ENCODE measurements around the gene PACS1.
A peak's percentile ranks its signal among the peaks of the same experiment; 100 is the strongest.

PACS1 gene

GRCh38 chr11:66039765-66040164 lies 30.3 kb upstream of the PACS1 start:
- Histone ChIP-seq H3K4me1 (ENCODE audit: control insufficient read depth, insufficient read depth, low read length) (no peaks in the 10 kb centered on the region), H3K27ac (ENCODE audit: low read length) (no peak overlapping the region), H3K9me3 (ENCODE audit: control insufficient read depth in 2 of 2, low read length in 2 of 2) (no peaks in the 10 kb centered on the region), H3K27me3 (ENCODE audit: control insufficient read depth in 1 of 2, insufficient read depth in 2 of 2, low read length in 2 of 2) (no peaks in the 10 kb centered on the region), H3K4me3 (ENCODE audit: low read length in 2 of 2) (no peak overlapping the region), H3K9ac (ENCODE audit: low read length in 2 of 2) (no peak overlapping the region), H3K36me3 (ENCODE audit: control insufficient read depth in 2 of 2, insufficient read depth in 2 of 2, low read length in 2 of 2) (no peaks in the 10 kb centered on the region)

GRCh38 chr11:66042227-66042995 lies 27.7 kb upstream of the PACS1 start:
- no peaks in the 10 kb centered on the region for H3K9me3 ChIP-seq (ENCODE audit: control insufficient read depth in 2 of 2, low read length in 2 of 2)
- H3K4me3 ChIP-seq (ENCODE audit: low read length in 2 of 2), result no peak overlapping the region
- peaks cover 6% of the 10 kb centered on the region for H3K4me1 ChIP-seq (ENCODE audit: control insufficient read depth, insufficient read depth, low read length)

GRCh38 chr11:66042996-66043906 lies 26.8 kb upstream of the PACS1 start:
- H3K36me3 ChIP-seq (ENCODE audit: control insufficient read depth in 2 of 2, insufficient read depth in 2 of 2, low read length in 2 of 2), result no peaks in the 10 kb centered on the region
- no peak overlapping the region for H3K9ac ChIP-seq (ENCODE audit: low read length in 2 of 2)
- peaks cover 3 to 17% of the 10 kb centered on the region in 2 donors for H3K27me3 ChIP-seq (ENCODE audit: control insufficient read depth in 1 of 2, insufficient read depth in 2 of 2, low read length in 2 of 2)
- no peak overlapping the region for H3K4me3 ChIP-seq (ENCODE audit: low read length in 2 of 2)
- peaks cover 6% of the 10 kb centered on the region for H3K4me1 ChIP-seq (ENCODE audit: control insufficient read depth, insufficient read depth, low read length)
- no peaks in the 10 kb centered on the region for H3K9me3 ChIP-seq (ENCODE audit: control insufficient read depth in 2 of 2, low read length in 2 of 2)
- H3K27ac ChIP-seq (ENCODE audit: low read length), result no peak overlapping the region

More at GRCh38 chr11:66042227-66042995, 27.7 kb upstream of the PACS1 start:
- peaks cover 3 to 8% of the 10 kb centered on the region in 2 donors for H3K27me3 ChIP-seq (ENCODE audit: control insufficient read depth in 1 of 2, insufficient read depth in 2 of 2, low read length in 2 of 2)
- no peak overlapping the region for H3K27ac ChIP-seq (ENCODE audit: low read length)
- H3K36me3 ChIP-seq (ENCODE audit: control insufficient read depth in 2 of 2, insufficient read depth in 2 of 2, low read length in 2 of 2), result no peaks in the 10 kb centered on the region
- H3K9ac ChIP-seq (ENCODE audit: low read length in 2 of 2), result no peak overlapping the region

DNA sequence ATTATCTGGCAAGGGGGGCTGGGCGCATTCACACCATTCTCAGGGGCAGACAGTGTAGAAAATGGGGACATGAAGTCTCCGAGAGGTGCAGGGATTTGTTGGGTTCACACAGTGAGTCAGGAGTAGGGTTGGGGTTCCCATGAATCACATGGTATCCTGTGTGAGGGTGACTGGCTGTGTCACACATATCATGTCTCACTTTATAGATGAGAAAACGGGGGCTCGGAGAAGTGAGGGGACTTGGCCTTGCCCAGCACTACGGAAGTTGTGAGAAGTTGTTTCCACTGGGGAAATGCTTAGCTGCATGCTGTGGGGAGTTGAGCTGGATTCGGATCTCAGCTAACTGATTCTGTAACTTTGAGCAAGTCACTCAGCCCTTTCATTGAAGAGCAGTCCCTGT lies 25.3 kb upstream of the PACS1 start:
- no peak overlapping the region for H3K9ac ChIP-seq (ENCODE audit: low read length in 2 of 2)
- H3K27me3 ChIP-seq (ENCODE audit: control insufficient read depth in 1 of 2, insufficient read depth in 2 of 2, low read length in 2 of 2), result peaks cover 6 to 23% of the 10 kb centered on the region in 2 donors
- no peaks in the 10 kb centered on the region for H3K36me3 ChIP-seq (ENCODE audit: control insufficient read depth in 2 of 2, insufficient read depth in 2 of 2, low read length in 2 of 2)
- no peaks in the 10 kb centered on the region for H3K9me3 ChIP-seq (ENCODE audit: control insufficient read depth in 2 of 2, low read length in 2 of 2)
- H3K4me1 ChIP-seq (ENCODE audit: control insufficient read depth, insufficient read depth, low read length), result peaks cover 8% of the 10 kb centered on the region
- H3K27ac ChIP-seq (ENCODE audit: low read length), result no peak overlapping the region
- no peak overlapping the region for H3K4me3 ChIP-seq (ENCODE audit: low read length in 2 of 2)

DNA sequence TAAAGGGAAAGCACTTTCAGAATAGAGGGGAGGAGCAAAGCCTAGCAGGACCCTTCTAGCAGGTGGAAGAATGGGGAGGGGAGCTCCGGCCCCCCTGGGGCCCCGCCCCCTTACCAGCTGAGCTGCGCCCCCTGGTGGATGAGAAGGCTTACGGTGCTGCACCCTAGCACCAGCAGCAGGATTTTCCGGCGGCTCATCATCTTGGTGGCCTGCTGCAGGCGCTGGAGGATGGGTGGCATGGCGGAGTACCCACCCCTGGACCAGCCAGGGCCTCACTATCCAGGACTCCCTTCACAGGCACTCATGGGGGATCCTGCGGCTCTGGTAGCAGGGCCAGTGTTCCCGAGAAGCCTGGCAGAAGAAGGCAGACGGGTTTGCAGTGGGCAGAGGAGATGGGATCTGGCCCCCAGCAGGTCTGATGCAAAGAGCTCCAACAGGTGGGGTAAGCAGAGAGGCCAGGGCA lies 24.9 kb upstream of the PACS1 start:
- no peaks in the 10 kb centered on the region for H3K36me3 ChIP-seq (ENCODE audit: control insufficient read depth in 2 of 2, insufficient read depth in 2 of 2, low read length in 2 of 2)
- H3K27me3 ChIP-seq (ENCODE audit: control insufficient read depth in 1 of 2, insufficient read depth in 2 of 2, low read length in 2 of 2), result peaks cover 6 to 23% of the 10 kb centered on the region in 2 donors
- H3K4me3 ChIP-seq (ENCODE audit: low read length in 2 of 2), result no peak overlapping the region
- peaks cover 8% of the 10 kb centered on the region for H3K4me1 ChIP-seq (ENCODE audit: control insufficient read depth, insufficient read depth, low read length)
- no peak overlapping the region for H3K27ac ChIP-seq (ENCODE audit: low read length)
- no peak overlapping the region for H3K9ac ChIP-seq (ENCODE audit: low read length in 2 of 2)
- no peaks in the 10 kb centered on the region for H3K9me3 ChIP-seq (ENCODE audit: control insufficient read depth in 2 of 2, low read length in 2 of 2)

DNA sequence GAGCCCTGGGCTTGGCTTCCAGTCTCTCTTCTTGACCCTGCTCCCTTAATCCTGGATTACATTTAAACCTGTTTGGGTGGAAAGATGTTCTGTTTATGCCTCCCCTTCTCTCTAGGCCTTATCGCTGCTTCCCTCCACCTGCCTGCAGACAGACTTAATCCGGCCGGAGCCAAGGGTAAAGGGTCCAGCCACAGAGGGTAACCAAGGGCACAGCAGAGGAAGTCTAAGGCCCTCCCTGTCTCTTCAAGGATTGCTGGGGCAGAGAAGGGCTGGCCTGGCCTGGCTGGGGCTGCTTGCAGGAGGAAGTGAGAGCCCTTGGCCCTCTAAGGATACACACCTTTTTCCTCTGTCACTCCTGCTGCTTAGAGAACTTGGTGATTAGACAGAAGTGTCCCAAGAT lies 23.2 kb upstream of the PACS1 start:
- Histone ChIP-seq H3K27me3 (ENCODE audit: control insufficient read depth in 1 of 2, insufficient read depth in 2 of 2, low read length in 2 of 2) (peaks cover 6 to 23% of the 10 kb centered on the region in 2 donors), H3K9me3 (ENCODE audit: control insufficient read depth in 2 of 2, low read length in 2 of 2) (no peaks in the 10 kb centered on the region), H3K27ac (ENCODE audit: low read length) (no peak overlapping the region), H3K4me1 (ENCODE audit: control insufficient read depth, insufficient read depth, low read length) (peaks cover 17% of the 10 kb centered on the region), H3K36me3 (ENCODE audit: control insufficient read depth in 2 of 2, insufficient read depth in 2 of 2, low read length in 2 of 2) (no peaks in the 10 kb centered on the region), H3K4me3 (ENCODE audit: low read length in 2 of 2) (no peak overlapping the region), H3K9ac (ENCODE audit: low read length in 2 of 2) (no peak overlapping the region)

GRCh38 chr11:66047541-66048365 lies 22.3 kb upstream of the PACS1 start:
- no peak overlapping the region for H3K9ac ChIP-seq (ENCODE audit: low read length in 2 of 2)
- H3K4me1 ChIP-seq (ENCODE audit: control insufficient read depth, insufficient read depth, low read length), result peaks cover 21% of the 10 kb centered on the region
- H3K27ac ChIP-seq (ENCODE audit: low read length), result no peak overlapping the region
- H3K36me3 ChIP-seq (ENCODE audit: control insufficient read depth in 2 of 2, insufficient read depth in 2 of 2, low read length in 2 of 2), result no peaks in the 10 kb centered on the region
- H3K9me3 ChIP-seq (ENCODE audit: control insufficient read depth in 2 of 2, low read length in 2 of 2), result no peaks in the 10 kb centered on the region
- H3K4me3 ChIP-seq (ENCODE audit: low read length in 2 of 2), result no peak overlapping the region
- H3K27me3 ChIP-seq (ENCODE audit: control insufficient read depth in 1 of 2, insufficient read depth in 2 of 2, low read length in 2 of 2), result peaks cover 6 to 23% of the 10 kb centered on the region in 2 donors

DNA sequence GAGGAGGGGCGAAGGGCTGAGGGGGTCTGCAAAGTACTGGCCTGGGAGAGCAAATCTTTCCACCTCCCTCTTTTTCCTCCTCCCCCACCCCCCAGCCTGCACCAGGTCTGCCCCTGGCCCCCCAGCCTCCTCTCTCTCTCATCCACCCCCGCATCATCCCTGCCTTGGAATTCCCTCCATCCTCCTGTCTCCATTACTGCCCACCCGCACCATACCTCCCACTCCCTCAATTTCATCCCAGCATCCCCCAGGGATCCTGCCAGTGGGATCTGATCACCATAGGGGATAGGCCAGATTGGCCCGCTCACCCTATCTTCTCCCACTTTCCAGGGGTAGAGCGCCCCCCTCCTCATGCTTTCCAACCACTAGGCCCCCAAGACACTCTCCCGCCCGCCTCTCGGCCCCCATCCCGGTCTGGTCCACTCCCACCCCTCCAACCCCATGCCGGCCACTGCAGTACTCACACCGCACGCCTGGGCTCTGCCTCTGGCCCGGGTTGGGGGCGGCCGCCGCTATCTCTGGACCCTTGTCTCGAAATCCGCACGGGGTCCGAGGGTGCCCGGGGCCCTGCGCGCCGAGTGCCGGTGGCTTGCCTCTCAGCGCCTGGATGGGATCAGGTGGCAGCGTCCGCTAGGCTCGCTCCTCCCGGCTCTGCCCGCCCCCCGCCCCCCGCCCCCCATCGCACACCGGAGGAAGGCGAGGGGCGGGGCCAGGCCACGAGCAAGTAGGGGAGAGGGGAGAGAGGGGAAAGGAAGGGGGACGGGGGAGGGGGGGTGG lies 21.3 kb upstream of the PACS1 start, which contains the start of gene GAL3ST3:
Gene GAL3ST3 (minus strand): TSS at position 615 of the 777 bp plus-strand sequence. CDS start 3,746 bp downstream, outside the sequence.
- no peak within 1 kb of the TSS for H3K4me3 ChIP-seq (ENCODE audit: low read length in 2 of 2)
- H3K27me3 ChIP-seq (ENCODE audit: control insufficient read depth in 1 of 2, insufficient read depth in 2 of 2, low read length in 2 of 2), result peaks cover 6 to 23% of the 10 kb centered on the region in 2 donors
- no peak within 1 kb of the TSS for H3K9ac ChIP-seq (ENCODE audit: low read length in 2 of 2)
- H3K27ac ChIP-seq (ENCODE audit: low read length), result no peak within 1 kb of the TSS
- no peaks in the 10 kb centered on the region for H3K9me3 ChIP-seq (ENCODE audit: control insufficient read depth in 2 of 2, low read length in 2 of 2)
- peaks cover 30% of the 10 kb centered on the region for H3K4me1 ChIP-seq (ENCODE audit: control insufficient read depth, insufficient read depth, low read length)
- H3K36me3 ChIP-seq (ENCODE audit: control insufficient read depth in 2 of 2, insufficient read depth in 2 of 2, low read length in 2 of 2), result no peaks in the 10 kb centered on the region

DNA sequence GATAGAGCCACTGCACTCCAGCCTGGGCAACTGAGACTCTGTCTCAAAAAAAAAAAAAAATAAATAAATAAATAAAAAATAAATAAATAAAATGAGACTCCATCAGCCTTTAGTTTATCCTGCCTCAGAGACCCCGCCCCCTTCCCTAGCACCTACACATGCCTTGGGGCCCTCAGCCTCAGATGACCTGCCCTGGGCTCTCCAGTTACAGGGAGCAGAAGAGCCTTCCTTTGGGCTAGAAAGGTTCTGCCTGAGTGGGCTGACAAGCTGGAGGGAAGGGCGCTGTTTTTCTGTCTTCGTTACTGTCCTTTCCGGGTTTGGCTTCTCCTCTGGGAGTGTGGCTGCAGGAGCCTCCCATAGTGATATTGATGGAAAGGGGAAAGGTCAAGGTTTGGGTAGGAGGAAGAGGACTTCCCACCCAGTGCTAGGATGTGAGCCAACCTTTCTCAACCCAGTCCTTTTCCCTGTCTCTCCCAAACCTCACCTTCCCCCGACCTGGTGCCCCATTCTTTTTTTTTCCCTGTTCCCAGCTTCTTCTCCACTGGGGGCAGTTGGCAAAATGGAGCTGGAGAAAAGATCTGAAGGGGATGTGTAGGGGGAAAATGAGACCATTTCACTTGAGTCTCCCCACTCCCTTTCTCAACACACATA lies 19.4 kb upstream of the PACS1 start:
- H3K4me3 ChIP-seq (ENCODE audit: low read length in 2 of 2), result no peak overlapping the region
- H3K4me1 ChIP-seq (ENCODE audit: control insufficient read depth, insufficient read depth, low read length), result peaks cover 24% of the 10 kb centered on the region
- no peaks in the 10 kb centered on the region for H3K9me3 ChIP-seq (ENCODE audit: control insufficient read depth in 2 of 2, low read length in 2 of 2)
- H3K36me3 ChIP-seq (ENCODE audit: control insufficient read depth in 2 of 2, insufficient read depth in 2 of 2, low read length in 2 of 2), result peaks cover 4 to 8% of the 10 kb centered on the region in 2 donors
- peak overlapping the region; percentile 79 for H3K27ac ChIP-seq (ENCODE audit: low read length)
- peak overlapping the region in 1 of 2 donors; percentile 89 for H3K9ac ChIP-seq (ENCODE audit: low read length in 2 of 2)
- H3K27me3 ChIP-seq (ENCODE audit: control insufficient read depth in 1 of 2, insufficient read depth in 2 of 2, low read length in 2 of 2), result peaks cover 6 to 23% of the 10 kb centered on the region in 2 donors
